ENCODE results near the gene PIK3CB.

- no peak for TF ChIP-seq GATA3 (IDR thresholded peaks at IDR 0.05; ENCODE audit: low read depth, low read length)
- TF ChIP-seq GATA2 (IDR thresholded peaks at IDR 0.05; ENCODE audit: low read depth, low read length) = no peak
Measured at GRCh38 chr3:138833899-138834595, 681 bp downstream of the PIK3CB start.
